ENCODE data around the gene TMED10. TPM values are rescaled to one million over a fixed set of nuclear protein-coding genes. Genes with fewer than 3 reads are reported as not detected.

TMED10 gene
- total RNA-seq, 1 donor from 2014 or later: 220 TPM

DNA sequence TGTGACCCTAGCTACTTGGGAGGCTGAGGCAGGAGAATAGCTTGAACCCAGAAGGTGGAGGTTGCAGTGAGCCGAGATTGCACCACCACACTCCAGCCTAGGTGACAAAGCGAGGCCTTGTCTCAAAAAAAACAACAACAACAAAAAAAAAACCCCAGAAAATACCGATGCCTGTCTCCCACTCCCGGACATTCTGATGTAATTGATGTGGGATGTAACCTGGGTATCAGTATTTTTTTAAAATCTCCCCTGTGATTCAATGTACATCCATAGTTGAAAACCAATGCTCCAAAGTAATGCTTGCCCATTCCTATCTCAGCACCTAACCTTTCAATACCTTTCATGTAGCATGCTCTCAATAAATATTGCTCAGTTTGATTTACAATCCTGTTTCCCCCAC lies 11.7 kb upstream of the TMED10 start:
- no peaks in the 10 kb centered on the region for H3K9me3 ChIP-seq (ENCODE audit: low read depth)
- H3K4me1 Mint-ChIP-seq: no peaks in the 10 kb centered on the region

DNA sequence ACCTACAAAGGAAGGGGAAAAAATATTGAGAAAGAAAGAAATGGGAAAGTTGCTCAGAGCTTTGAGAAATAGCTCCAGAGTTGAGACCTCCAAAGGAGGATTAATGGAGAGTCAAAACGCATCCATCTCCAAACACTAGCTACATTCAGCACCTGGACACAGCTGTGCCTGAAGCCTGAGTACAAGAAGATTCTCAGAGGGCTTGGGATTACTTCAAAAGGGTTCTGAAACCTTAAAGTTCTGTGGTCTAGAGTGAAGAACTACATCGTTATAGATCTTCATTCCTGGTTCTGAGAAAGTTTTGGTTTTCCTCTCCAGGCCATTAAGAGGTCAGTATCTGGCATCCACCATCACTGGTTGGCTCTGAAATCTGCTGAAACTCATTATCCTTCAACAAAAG lies 10.5 kb upstream of the TMED10 start:
- Mint-ChIP-seq H3K9me3 (peaks cover 3% of the 10 kb centered on the region), H3K4me3 (no peak overlapping the region), H3K27ac (no peak overlapping the region), H3K4me1 (peaks cover 5% of the 10 kb centered on the region), H3K27me3 (ENCODE audit: insufficient read depth, low read depth) (peaks cover 15% of the 10 kb centered on the region), H3K36me3 (no peaks in the 10 kb centered on the region)
- H2AFZ ChIP-seq (replicated peaks): no peak overlapping the region
- H3K9me3 ChIP-seq (ENCODE audit: low read depth): no peaks in the 10 kb centered on the region
- peaks cover under 1% of the 10 kb centered on the region for H3F3A ChIP-seq (ENCODE audit: low read depth)
- no peak overlapping the region for H3K4me2 ChIP-seq
- no peaks in the 10 kb centered on the region for H3K27me3 ChIP-seq
- H4K20me1 ChIP-seq (ENCODE audit: low read depth): no peaks in the 10 kb centered on the region
- H3K36me3 ChIP-seq: no peaks in the 10 kb centered on the region
- no peak overlapping the region for H3K9ac ChIP-seq
- no peak for DNase-seq (ENCODE audit: low spot score)
- TF ChIP-seq EZH2 (IDR thresholded peaks at IDR 0.05) (no peak), EZH2phosphoT487 (IDR thresholded peaks at IDR 0.05) (no peak)
- TF ChIP-seq, protein P1, sequence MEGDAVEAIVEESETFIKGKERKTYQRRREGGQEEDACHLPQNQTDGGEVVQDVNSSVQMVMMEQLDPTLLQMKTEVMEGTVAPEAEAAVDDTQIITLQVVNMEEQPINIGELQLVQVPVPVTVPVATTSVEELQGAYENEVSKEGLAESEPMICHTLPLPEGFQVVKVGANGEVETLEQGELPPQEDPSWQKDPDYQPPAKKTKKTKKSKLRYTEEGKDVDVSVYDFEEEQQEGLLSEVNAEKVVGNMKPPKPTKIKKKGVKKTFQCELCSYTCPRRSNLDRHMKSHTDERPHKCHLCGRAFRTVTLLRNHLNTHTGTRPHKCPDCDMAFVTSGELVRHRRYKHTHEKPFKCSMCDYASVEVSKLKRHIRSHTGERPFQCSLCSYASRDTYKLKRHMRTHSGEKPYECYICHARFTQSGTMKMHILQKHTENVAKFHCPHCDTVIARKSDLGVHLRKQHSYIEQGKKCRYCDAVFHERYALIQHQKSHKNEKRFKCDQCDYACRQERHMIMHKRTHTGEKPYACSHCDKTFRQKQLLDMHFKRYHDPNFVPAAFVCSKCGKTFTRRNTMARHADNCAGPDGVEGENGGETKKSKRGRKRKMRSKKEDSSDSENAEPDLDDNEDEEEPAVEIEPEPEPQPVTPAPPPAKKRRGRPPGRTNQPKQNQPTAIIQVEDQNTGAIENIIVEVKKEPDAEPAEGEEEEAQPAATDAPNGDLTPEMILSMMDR (IDR thresholded peaks at IDR 0.05): no peak
- peaks cover 6% of the 10 kb centered on the region for H3K4me1 ChIP-seq
- H3K27ac ChIP-seq: no peak overlapping the region
- no peak overlapping the region for H3K4me3 ChIP-seq
- no peaks in the 10 kb centered on the region for H3K79me2 ChIP-seq (ENCODE audit: low read depth)

More for the DNA sequence above, 11.7 kb upstream of the TMED10 start:
- Histone ChIP-seq H2AFZ (replicated peaks) (no peak overlapping the region), H4K20me1 (ENCODE audit: low read depth) (no peaks in the 10 kb centered on the region), H3K4me1 (peaks cover under 1% of the 10 kb centered on the region), H3K79me2 (ENCODE audit: low read depth) (no peaks in the 10 kb centered on the region), H3K4me3 (no peak overlapping the region), H3K36me3 (no peaks in the 10 kb centered on the region), H3K9ac (no peak overlapping the region), H3K4me2 (no peak overlapping the region), H3F3A (ENCODE audit: low read depth) (no peaks in the 10 kb centered on the region), H3K27ac (no peak overlapping the region), H3K27me3 (no peaks in the 10 kb centered on the region)
- no peak overlapping the region for H3K27ac Mint-ChIP-seq
- H3K36me3 Mint-ChIP-seq: no peaks in the 10 kb centered on the region
- peaks cover 15% of the 10 kb centered on the region for H3K27me3 Mint-ChIP-seq (ENCODE audit: insufficient read depth, low read depth)
- DNase-seq (ENCODE audit: low spot score): no peak
- no peak for TF ChIP-seq EZH2 (IDR thresholded peaks at IDR 0.05)
- TF ChIP-seq, protein P1 (IDR thresholded peaks at IDR 0.05): no peak
- TF ChIP-seq EZH2phosphoT487 (IDR thresholded peaks at IDR 0.05): no peak
- no peak overlapping the region for H3K4me3 Mint-ChIP-seq
- peaks cover 3% of the 10 kb centered on the region for H3K9me3 Mint-ChIP-seq

DNA sequence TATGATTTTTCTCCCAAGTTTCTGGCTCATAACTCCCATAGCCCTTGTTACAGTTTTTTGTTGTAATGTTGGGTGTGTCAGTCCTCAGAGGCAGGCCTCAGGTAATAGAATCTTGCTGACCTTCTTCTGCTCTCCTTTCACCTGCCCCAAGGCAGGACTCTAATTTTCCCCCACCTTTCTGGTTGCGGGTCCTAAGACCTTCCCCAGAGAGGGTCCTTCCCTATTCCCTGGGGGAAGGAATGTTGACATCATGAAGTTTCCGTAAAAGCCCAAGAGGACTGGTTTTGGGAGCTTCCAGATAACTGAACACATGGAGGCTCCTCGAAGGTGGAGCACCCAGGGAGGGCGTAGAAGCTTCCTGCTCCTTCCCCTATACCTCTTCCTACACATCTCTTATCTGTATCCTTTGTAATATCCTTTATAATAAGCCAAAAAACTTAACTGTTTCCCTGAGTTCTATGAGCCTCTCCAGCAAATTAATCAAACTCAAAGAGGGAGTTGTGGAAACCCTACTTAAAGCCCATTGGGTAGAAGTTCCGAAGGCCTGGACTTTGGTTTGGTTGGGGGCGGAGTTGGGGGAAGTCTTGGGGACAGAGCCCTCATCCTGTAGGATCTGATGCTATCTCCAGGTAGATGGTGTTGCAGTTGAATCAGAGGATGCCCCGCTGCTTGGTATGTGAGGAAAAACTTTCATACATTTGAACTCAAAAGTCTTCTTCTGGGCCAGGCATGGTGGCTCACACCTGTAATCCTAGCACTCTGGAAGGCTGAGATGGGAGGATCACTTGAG lies 9.0 kb upstream of the TMED10 start:
- no peak overlapping the region for H3K27ac Mint-ChIP-seq
- Histone ChIP-seq H3K4me2 (no peak overlapping the region), H3K9me3 (ENCODE audit: low read depth) (no peaks in the 10 kb centered on the region), H3K4me1 (peaks cover 17% of the 10 kb centered on the region), H3K27ac (no peak overlapping the region), H3F3A (ENCODE audit: low read depth) (peaks cover 12% of the 10 kb centered on the region), H3K36me3 (no peaks in the 10 kb centered on the region), H3K27me3 (no peaks in the 10 kb centered on the region), H3K9ac (no peak overlapping the region), H3K4me3 (no peak overlapping the region), H2AFZ (replicated peaks) (no peak overlapping the region), H3K79me2 (ENCODE audit: low read depth) (no peaks in the 10 kb centered on the region), H4K20me1 (ENCODE audit: low read depth) (no peaks in the 10 kb centered on the region)
- no peak for DNase-seq (ENCODE audit: low spot score)
- peaks cover 18% of the 10 kb centered on the region for H3K27me3 Mint-ChIP-seq (ENCODE audit: insufficient read depth, low read depth)
- no peaks in the 10 kb centered on the region for H3K36me3 Mint-ChIP-seq
- TF ChIP-seq EZH2 (IDR thresholded peaks at IDR 0.05) (no peak), EZH2phosphoT487 (IDR thresholded peaks at IDR 0.05) (no peak)
- TF ChIP-seq, protein P1 (IDR thresholded peaks at IDR 0.05): no peak
- peaks cover 11% of the 10 kb centered on the region for H3K4me1 Mint-ChIP-seq
- H3K9me3 Mint-ChIP-seq: peaks cover 3% of the 10 kb centered on the region
- H3K4me3 Mint-ChIP-seq: no peak overlapping the region

Data from neural progenitor cell (in vitro differentiated cells).